Liver (tissue), 9 donors: ENCODE results near the gene REPS1. TPM values are rescaled to one million over a fixed set of nuclear protein-coding genes. Genes with fewer than 3 reads are reported as not detected.
"Not testable (repeated sequence)": the region's sequence is repeated elsewhere in the genome, so short reads cannot be mapped to it uniquely, and the experiment has no call there.

Source experiments
- DNase-seq: peaks from one replicate; pipeline ENCODE4 v3.0.0-alpha.2; 2017; ENCODE audit warnings: low spot score
- H3K27ac ChIP-seq, 2 donors: one replicate each; pipeline ENCODE4 v1.7.0; 2013; ENCODE audit warnings: inconsistent platforms in 2 of 2, low read length in 2 of 2, control low read depth in 1 of 2, low read depth in 1 of 2, mild to moderate bottlenecking in 1 of 2
- H3K27me3 ChIP-seq, 4 donors: one replicate each; pipeline versions ENCODE4 v1.6.1 to v1.7.0; 2013; ENCODE audit warnings: low read length in 3 of 4, inconsistent platforms in 1 of 4, mild to moderate bottlenecking in 1 of 4, moderate library complexity in 1 of 4; ENCODE audit not compliant: control insufficient read depth in 4 of 4, insufficient read depth in 4 of 4
- H3K36me3 ChIP-seq, 4 donors: one replicate each; pipeline versions ENCODE4 v1.6.1 to v1.7.0; 2013; ENCODE audit warnings: low read length in 3 of 4, mild to moderate bottlenecking in 3 of 4, low read depth in 1 of 4, moderate library complexity in 1 of 4; ENCODE audit not compliant: control insufficient read depth in 4 of 4, insufficient read depth in 3 of 4
- H3K4me1 ChIP-seq, 4 donors: one replicate each; pipeline versions ENCODE4 v1.6.1 to v1.7.0; 2013; ENCODE audit warnings: low read length in 3 of 4, mild to moderate bottlenecking in 3 of 4, moderate library complexity in 1 of 4; ENCODE audit not compliant: control insufficient read depth in 4 of 4, insufficient read depth in 4 of 4
- H3K4me3 ChIP-seq, 3 donors: one replicate each; pipeline versions ENCODE4 v1.6.1 to v1.7.0; 2013; ENCODE audit warnings: low read length in 3 of 3, control low read depth in 1 of 3, low read depth in 1 of 3, mild to moderate bottlenecking in 1 of 3
- H3K9ac ChIP-seq, 2 donors: one replicate each; pipeline ENCODE4 v1.7.0; 2013; ENCODE audit warnings: low read length in 2 of 2, mild to moderate bottlenecking in 2 of 2, moderate library complexity in 2 of 2, control low read depth in 1 of 2, low read depth in 1 of 2
- H3K9me3 ChIP-seq, 4 donors: one replicate each; pipeline versions ENCODE4 v1.6.1 to v1.7.0; 2013; ENCODE audit warnings: low read length in 3 of 4; ENCODE audit not compliant: control insufficient read depth in 4 of 4
- EGR1 ChIP-seq, 2 donors: IDR thresholded peaks; 2 replicates each; pipeline ENCODE4 v1.6.1; 2016 to 2018; ENCODE audit warnings: antibody characterized with exemption in 2 of 2, low read depth in 2 of 2
- FOXA1 ChIP-seq: IDR thresholded peaks from 2 replicates; pipeline ENCODE4 v1.6.1; 2016; ENCODE audit warnings: antibody characterized with exemption
- FOXA2 ChIP-seq: IDR thresholded peaks from 2 replicates; pipeline ENCODE4 v1.6.1; 2016; ENCODE audit warnings: antibody characterized with exemption
- HNF4A ChIP-seq, 2 donors: conservative IDR thresholded peaks; 2 replicates each; pipeline ENCODE4 v1.6.1; 2016; ENCODE audit warnings: antibody characterized with exemption in 2 of 2, mild to moderate bottlenecking in 2 of 2
- HNF4G ChIP-seq: IDR thresholded peaks from 2 replicates; pipeline ENCODE4 v1.6.1; 2016; ENCODE audit warnings: antibody characterized with exemption
- JUND ChIP-seq, 2 donors: IDR thresholded peaks; 2 replicates each; pipeline ENCODE4 v1.6.1; 2016; ENCODE audit warnings: antibody characterized with exemption in 2 of 2
- NR2F2 ChIP-seq: IDR thresholded peaks from 2 replicates; pipeline ENCODE4 v1.6.1; 2016; ENCODE audit warnings: antibody characterized with exemption
- RXRA ChIP-seq, 2 donors: IDR thresholded peaks; 2 replicates each; pipeline ENCODE4 v1.6.1; 2017 to 2018; ENCODE audit warnings: antibody characterized with exemption in 2 of 2, mild to moderate bottlenecking in 1 of 2
- SP1 ChIP-seq: IDR thresholded peaks from 2 replicates; pipeline ENCODE4 v1.6.1; 2018; ENCODE audit warnings: antibody characterized with exemption, mild to moderate bottlenecking
- YY1 ChIP-seq: IDR thresholded peaks from 2 replicates; pipeline ENCODE4 v1.6.1; 2016; ENCODE audit warnings: antibody characterized with exemption, mild to moderate bottlenecking
- ZBTB33 ChIP-seq: IDR thresholded peaks from 2 replicates; pipeline ENCODE4 v1.6.1; 2016; ENCODE audit warnings: antibody characterized with exemption
- WGBS: extraction: QIAGEN DNeasy Blood & Tissue Kit; methylation state at CpG from one replicate; pipeline ENCODE4 v1.1.7; 2013; 5-methylcytosine and 5-hydroxymethylcytosine counted together
- polyA plus RNA-seq, 2 donors: library from polyadenylated mRNA; stranded (reverse) in 1 of 2; unstranded in 1 of 2; fragments of 200-250 nt in 1 of 2; fragments of >200 nt in 1 of 2; fragmentation: Nextera tagmentation in 1 of 2; extraction: Ambion mirVana in 1 of 2; gene quantifications; one replicate each; pipeline versions ENCODE4 v1.2.1 to v1.2.3, GENCODE V29; 2013 to 2015
- total RNA-seq, 2 donors: library from RNA; depleted of rRNA; stranded (reverse); fragments of >200 nt; gene quantifications; one replicate each; pipeline ENCODE4 v1.2.3, GENCODE V29; 2014
- TF ChIP-seq, protein P1 (sequence below): IDR thresholded peaks from 2 replicates; pipeline ENCODE4 v1.6.1; 2016; ENCODE audit warnings: antibody characterized with exemption
- TF ChIP-seq, protein P2 (sequence below): IDR thresholded peaks from 2 replicates; pipeline ENCODE4 v1.6.1; 2016; ENCODE audit warnings: antibody characterized with exemption, mild to moderate bottlenecking
- donor health status: healthy.
- donor health status: healthy.
- donor health status: healthy.
- donor health status: healthy.
- donor health status: healthy.

REPS1 gene
- total and polyA plus RNA-seq, 4 donors, result 12.3 to 46.4 (median 21.1) TPM

DNA sequence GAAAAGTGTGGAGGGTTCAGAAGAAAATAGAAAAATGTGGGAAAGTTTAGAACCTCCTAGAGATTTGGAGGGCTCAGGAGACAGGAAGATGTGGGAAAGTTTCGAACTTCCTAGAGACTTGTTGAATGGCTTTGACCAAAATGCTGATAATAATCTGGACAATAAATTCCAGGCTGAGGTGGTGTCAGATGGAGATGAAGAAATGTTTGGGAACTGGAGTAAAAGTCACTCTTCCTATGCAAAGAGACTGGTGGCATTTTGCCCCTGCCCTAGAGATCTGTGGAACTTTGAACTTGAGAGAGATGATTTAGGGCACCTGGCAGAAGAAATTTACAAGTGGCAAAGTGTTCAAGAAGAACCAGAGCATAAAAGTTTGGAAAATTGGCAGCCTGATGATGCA is 5.4 kb upstream of the REPS1 start:
- not testable (repeated sequence) for H3K27ac ChIP-seq

GRCh38 chr6:138992965-138993364 is 4.9 kb upstream of the REPS1 start:
- not testable (repeated sequence) for H3K9me3 ChIP-seq, H3K27me3 ChIP-seq, H3K36me3 ChIP-seq, H3K9ac ChIP-seq, DNase-seq, H3K4me3 ChIP-seq
- Histone ChIP-seq H3K27ac (peak overlapping the region in 1 of 2 donors; percentile 23), H3K4me1 (peaks cover 17 to 70% (median 59%) of the 10 kb centered on the region in 4 donors)
- WGBS, result 92% methylated on average over 5 of the region's 5 CpGs

More for the DNA sequence above, 5.4 kb upstream of the REPS1 start:
- H3K9me3 ChIP-seq, H3K36me3 ChIP-seq, DNase-seq, H3K27me3 ChIP-seq, H3K4me3 ChIP-seq, H3K9ac ChIP-seq: not testable (repeated sequence)
- 30% methylated on average over 1 of the region's 1 CpG for WGBS
- TF ChIP-seq HNF4G (peak; percentile 25), SP1 (peak; percentile 79), JUND (IDR thresholded peaks at IDR 0.05) (peak in 1 of 2 donors; percentile 58), HNF4A (conservative IDR thresholded peaks at IDR 0.05) (peak; percentile 87 to 88), YY1 (peak; percentile 40), ZBTB33 (peak; percentile 35), RXRA (IDR thresholded peaks at IDR 0.05) (peak; percentile 89)
- TF ChIP-seq, protein P1, sequence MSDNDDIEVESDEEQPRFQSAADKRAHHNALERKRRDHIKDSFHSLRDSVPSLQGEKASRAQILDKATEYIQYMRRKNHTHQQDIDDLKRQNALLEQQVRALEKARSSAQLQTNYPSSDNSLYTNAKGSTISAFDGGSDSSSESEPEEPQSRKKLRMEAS, result peak; percentile 39
- H3K4me1 ChIP-seq, result peaks cover 17 to 68% (median 57%) of the 10 kb centered on the region in 4 donors

GRCh38 chr6:138991206-138991605 is 3.2 kb upstream of the REPS1 start:
- Histone ChIP-seq H3K4me3 (no peak overlapping the region), H3K9me3 (no peaks in the 10 kb centered on the region), H3K27ac (no peak overlapping the region), H3K9ac (no peak overlapping the region), H3K27me3 (no peaks in the 10 kb centered on the region), H3K36me3 (no peaks in the 10 kb centered on the region), H3K4me1 (peaks cover 17 to 67% (median 57%) of the 10 kb centered on the region in 4 donors)
- TF ChIP-seq, protein P2, sequence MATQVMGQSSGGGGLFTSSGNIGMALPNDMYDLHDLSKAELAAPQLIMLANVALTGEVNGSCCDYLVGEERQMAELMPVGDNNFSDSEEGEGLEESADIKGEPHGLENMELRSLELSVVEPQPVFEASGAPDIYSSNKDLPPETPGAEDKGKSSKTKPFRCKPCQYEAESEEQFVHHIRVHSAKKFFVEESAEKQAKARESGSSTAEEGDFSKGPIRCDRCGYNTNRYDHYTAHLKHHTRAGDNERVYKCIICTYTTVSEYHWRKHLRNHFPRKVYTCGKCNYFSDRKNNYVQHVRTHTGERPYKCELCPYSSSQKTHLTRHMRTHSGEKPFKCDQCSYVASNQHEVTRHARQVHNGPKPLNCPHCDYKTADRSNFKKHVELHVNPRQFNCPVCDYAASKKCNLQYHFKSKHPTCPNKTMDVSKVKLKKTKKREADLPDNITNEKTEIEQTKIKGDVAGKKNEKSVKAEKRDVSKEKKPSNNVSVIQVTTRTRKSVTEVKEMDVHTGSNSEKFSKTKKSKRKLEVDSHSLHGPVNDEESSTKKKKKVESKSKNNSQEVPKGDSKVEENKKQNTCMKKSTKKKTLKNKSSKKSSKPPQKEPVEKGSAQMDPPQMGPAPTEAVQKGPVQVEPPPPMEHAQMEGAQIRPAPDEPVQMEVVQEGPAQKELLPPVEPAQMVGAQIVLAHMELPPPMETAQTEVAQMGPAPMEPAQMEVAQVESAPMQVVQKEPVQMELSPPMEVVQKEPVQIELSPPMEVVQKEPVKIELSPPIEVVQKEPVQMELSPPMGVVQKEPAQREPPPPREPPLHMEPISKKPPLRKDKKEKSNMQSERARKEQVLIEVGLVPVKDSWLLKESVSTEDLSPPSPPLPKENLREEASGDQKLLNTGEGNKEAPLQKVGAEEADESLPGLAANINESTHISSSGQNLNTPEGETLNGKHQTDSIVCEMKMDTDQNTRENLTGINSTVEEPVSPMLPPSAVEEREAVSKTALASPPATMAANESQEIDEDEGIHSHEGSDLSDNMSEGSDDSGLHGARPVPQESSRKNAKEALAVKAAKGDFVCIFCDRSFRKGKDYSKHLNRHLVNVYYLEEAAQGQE, result no peak
- no peak for TF ChIP-seq NR2F2
- TF ChIP-seq, protein P1, result no peak
- no peak for TF ChIP-seq FOXA1
- TF ChIP-seq EGR1 (IDR thresholded peaks at IDR 0.05; ENCODE audit: low read depth in 2 of 2), result no peak
- no peak for TF ChIP-seq FOXA2
- 87% methylated on average over 5 of the region's 5 CpGs for WGBS
- no peak for DNase-seq
